Measurements from ENCODE around the gene TIMM13.
"Not testable (repeated sequence)": the region's sequence is repeated elsewhere in the genome, so short reads cannot be mapped to it uniquely, and the experiment has no call there.

The TIMM13 gene

GRCh38 chr19:2412449-2412848 lies 14.9 kb downstream of the TIMM13 start:
- no peak for TF ChIP-seq CTCF (conservative IDR thresholded peaks at IDR 0.05)
- H3K27ac ChIP-seq = no peak overlapping the region

GRCh38 chr19:2411709-2412108 lies 15.7 kb downstream of the TIMM13 start:
- TF ChIP-seq ZFX (IDR thresholded peaks at IDR 0.05) = no peak
- TF ChIP-seq CTCF (conservative IDR thresholded peaks at IDR 0.05) = no peak
- H3K27ac ChIP-seq = no peak overlapping the region

GRCh38 chr19:2410023-2410422 lies 17.4 kb downstream of the TIMM13 start:
- no peak overlapping the region for H3K27ac ChIP-seq
- TF ChIP-seq CTCF (conservative IDR thresholded peaks at IDR 0.05) (no peak), ZFX (IDR thresholded peaks at IDR 0.05) (no peak)

GRCh38 chr19:2409352-2409912 lies 18.0 kb downstream of the TIMM13 start:
- no peak overlapping the region for H3K27ac ChIP-seq
- TF ChIP-seq ZFX (IDR thresholded peaks at IDR 0.05) (no peak), CTCF (conservative IDR thresholded peaks at IDR 0.05) (no peak)

- H3K27ac ChIP-seq = no peak overlapping the region
- TF ChIP-seq ZFX (IDR thresholded peaks at IDR 0.05) = no peak
- no peak for TF ChIP-seq CTCF (conservative IDR thresholded peaks at IDR 0.05)
Observed at GRCh38 chr19:2408247-2408646, 19.1 kb downstream of the TIMM13 start.

GRCh38 chr19:2399582-2399981 lies 27.8 kb downstream of the TIMM13 start:
- no peak overlapping the region for H3K27ac ChIP-seq
- TF ChIP-seq CTCF (conservative IDR thresholded peaks at IDR 0.05) = no peak
- TF ChIP-seq ZFX (IDR thresholded peaks at IDR 0.05) = no peak

GRCh38 chr19:2398735-2399305 lies 28.6 kb downstream of the TIMM13 start:
- H3K27ac ChIP-seq = no peak overlapping the region
- TF ChIP-seq CTCF (conservative IDR thresholded peaks at IDR 0.05) (no peak), ZFX (IDR thresholded peaks at IDR 0.05) (no peak)

GRCh38 chr19:2397173-2397572 lies 30.2 kb downstream of the TIMM13 start:
- not testable (repeated sequence) for H3K27ac ChIP-seq

- not testable (repeated sequence) for H3K27ac ChIP-seq
Observed at GRCh38 chr19:2395293-2395829, 32.0 kb downstream of the TIMM13 start.

Data from C4-2B (cell line).